Activated T-cell treated with anti-CD3 and anti-CD28 coated beads for 1 hour (primary cell): ENCODE results near the gene PRPSAP2.

Source experiments
- DNase-seq: peaks from one replicate; pipeline ENCODE4 v3.0.0-alpha.2; 2020; ENCODE audit warnings: low read depth

The PRPSAP2 gene

GRCh38 chr17:18962494-18962815 is 104.5 kb downstream of the PRPSAP2 start:
- no peak for DNase-seq

GRCh38 chr17:18963126-18964017 is 105.4 kb downstream of the PRPSAP2 start:
- no peak for DNase-seq

GRCh38 chr17:18964018-18964351 is 106.1 kb downstream of the PRPSAP2 start:
- no peak for DNase-seq

- no peak for DNase-seq
Observed at GRCh38 chr17:18964550-18964949, 106.6 kb downstream of the PRPSAP2 start.

- no peak for DNase-seq
Observed at GRCh38 chr17:18965530-18966236, 107.8 kb downstream of the PRPSAP2 start.

- no peak for DNase-seq
Observed at GRCh38 chr17:18966831-18967624, 109.1 kb downstream of the PRPSAP2 start.

- no peak for DNase-seq
Observed at GRCh38 chr17:18967916-18968315, 110.0 kb downstream of the PRPSAP2 start.

GRCh38 chr17:18968345-18968744 is 110.4 kb downstream of the PRPSAP2 start:
- no peak for DNase-seq

GRCh38 chr17:18968945-18969887 is 111.3 kb downstream of the PRPSAP2 start:
- DNase-seq = no peak

GRCh38 chr17:18970582-18971480 is 112.9 kb downstream of the PRPSAP2 start:
- DNase-seq = no peak

GRCh38 chr17:18971801-18972200 is 113.9 kb downstream of the PRPSAP2 start:
- no peak for DNase-seq

- no peak for DNase-seq
Observed at GRCh38 chr17:18974407-18975149, 116.6 kb downstream of the PRPSAP2 start.

- DNase-seq = no peak
Observed at GRCh38 chr17:18975597-18975996, 117.7 kb downstream of the PRPSAP2 start.

- no peak for DNase-seq
Observed at GRCh38 chr17:18976201-18976600, 118.3 kb downstream of the PRPSAP2 start.

GRCh38 chr17:18977021-18977420 is 119.1 kb downstream of the PRPSAP2 start:
- DNase-seq = no peak

GRCh38 chr17:18977646-18978045 is 119.7 kb downstream of the PRPSAP2 start:
- no peak for DNase-seq

- no peak for DNase-seq
Observed at GRCh38 chr17:18978050-18978449, 120.1 kb downstream of the PRPSAP2 start.

GRCh38 chr17:18978655-18979054 is 120.7 kb downstream of the PRPSAP2 start:
- no peak for DNase-seq
